Measurements from ENCODE around the gene RCC2. TPM values are rescaled to one million over a fixed set of nuclear protein-coding genes. Genes with fewer than 3 reads are reported as not detected.

The RCC2 gene
- total RNA-seq, 2 experiments from 2014 or later, result 139 to 250 TPM

DNA sequence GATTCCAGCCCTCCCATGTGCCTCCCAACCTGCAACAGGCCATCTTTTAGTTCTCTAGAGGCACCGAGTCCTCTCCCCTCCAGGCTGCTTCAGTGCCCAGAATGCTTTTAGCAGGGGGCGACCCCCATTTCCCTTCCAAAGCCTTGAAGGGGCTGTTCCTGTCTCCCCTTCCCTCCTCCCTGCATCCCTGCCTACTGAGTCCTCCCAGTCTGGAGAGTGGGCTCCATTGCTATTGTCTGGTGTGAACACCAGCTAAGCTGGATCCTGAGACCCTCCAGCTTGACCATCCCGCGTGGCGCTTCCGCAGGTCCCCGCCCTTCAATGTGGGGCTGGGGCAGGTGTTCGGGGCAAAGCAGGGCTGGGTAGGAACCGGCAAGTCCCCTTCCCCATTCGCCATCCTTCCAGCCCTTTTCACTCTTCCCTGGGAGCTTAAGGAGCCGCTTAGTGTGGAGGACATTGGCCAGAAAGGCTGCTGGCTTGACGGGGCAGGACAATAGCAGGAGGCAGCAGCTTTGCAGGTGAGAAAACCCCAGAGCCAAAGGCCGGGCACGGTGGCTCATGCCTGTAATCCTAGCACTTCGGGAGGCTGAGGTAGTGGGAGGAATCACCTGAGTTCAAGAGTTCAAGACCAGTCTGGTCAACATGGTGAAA lies 35.3 kb downstream of the RCC2 start:
- Histone ChIP-seq H3K4me2 (ENCODE audit: low read length) (no peak overlapping the region), H3K9me3 (ENCODE audit: low read length) (no peaks in the 10 kb centered on the region), H3K27ac (ENCODE audit: low read depth, low read length, poor library complexity, severe bottlenecking) (no peak overlapping the region), H3K4me1 (ENCODE audit: insufficient read depth, low read length, poor library complexity, severe bottlenecking) (no peaks in the 10 kb centered on the region), H3K4me3 (ENCODE audit: low read depth, low read length, poor library complexity, severe bottlenecking) (no peak overlapping the region), H3K79me2 (ENCODE audit: insufficient read depth, low read depth, low read length) (no peaks in the 10 kb centered on the region), H2AFZ (ENCODE audit: low read length) (no peak overlapping the region), H3K9me2 (ENCODE audit: insufficient read depth, low read length) (no peaks in the 10 kb centered on the region), H3K36me3 (ENCODE audit: insufficient read depth, low read length) (peaks cover 33% of the 10 kb centered on the region), H4K20me1 (ENCODE audit: insufficient read depth, low read length) (no peaks in the 10 kb centered on the region; the same call in 1 of the 2 replicates)
- ChIA-PET POLR2A (no interaction called here), CTCF (ENCODE audit: unreplicated experiment) (no interaction called here)
- DNase-seq (ENCODE audit: low spot score), result no peak
- intact Hi-C loops (cut with micrococcal nuclease; ENCODE audit: unreplicated experiment), result no loop called here
- no TSS peak for BruUV-seq (replicated peaks)
- TF ChIP-seq EZH2phosphoT487 (IDR thresholded peaks at IDR 0.05; ENCODE audit: borderline replicate concordance, low read depth, low read length), result no peak
- TF ChIP-seq, protein P1, sequence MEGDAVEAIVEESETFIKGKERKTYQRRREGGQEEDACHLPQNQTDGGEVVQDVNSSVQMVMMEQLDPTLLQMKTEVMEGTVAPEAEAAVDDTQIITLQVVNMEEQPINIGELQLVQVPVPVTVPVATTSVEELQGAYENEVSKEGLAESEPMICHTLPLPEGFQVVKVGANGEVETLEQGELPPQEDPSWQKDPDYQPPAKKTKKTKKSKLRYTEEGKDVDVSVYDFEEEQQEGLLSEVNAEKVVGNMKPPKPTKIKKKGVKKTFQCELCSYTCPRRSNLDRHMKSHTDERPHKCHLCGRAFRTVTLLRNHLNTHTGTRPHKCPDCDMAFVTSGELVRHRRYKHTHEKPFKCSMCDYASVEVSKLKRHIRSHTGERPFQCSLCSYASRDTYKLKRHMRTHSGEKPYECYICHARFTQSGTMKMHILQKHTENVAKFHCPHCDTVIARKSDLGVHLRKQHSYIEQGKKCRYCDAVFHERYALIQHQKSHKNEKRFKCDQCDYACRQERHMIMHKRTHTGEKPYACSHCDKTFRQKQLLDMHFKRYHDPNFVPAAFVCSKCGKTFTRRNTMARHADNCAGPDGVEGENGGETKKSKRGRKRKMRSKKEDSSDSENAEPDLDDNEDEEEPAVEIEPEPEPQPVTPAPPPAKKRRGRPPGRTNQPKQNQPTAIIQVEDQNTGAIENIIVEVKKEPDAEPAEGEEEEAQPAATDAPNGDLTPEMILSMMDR (conservative IDR thresholded peaks at IDR 0.05; ENCODE audit: low read length), result no peak

DNA sequence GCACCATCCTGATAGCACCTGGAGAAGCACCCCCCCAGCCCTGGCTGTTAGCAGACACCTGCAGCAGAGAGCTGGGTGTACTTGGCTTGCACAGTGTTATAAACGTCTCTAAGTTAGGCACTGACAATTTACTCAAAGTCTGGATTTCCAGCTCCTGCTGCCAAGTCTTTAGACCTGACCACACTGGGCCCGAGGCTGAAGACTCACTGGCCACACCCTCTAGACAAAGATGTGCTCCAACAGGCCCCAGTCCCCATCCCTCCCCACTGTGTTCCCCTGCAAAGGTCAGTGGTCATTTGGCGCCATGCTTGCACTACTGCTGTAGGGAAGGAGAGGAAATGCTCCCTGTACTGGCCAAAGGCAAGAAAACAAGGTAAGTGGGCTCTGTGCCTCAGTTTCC lies 36.4 kb downstream of the RCC2 start:
- DNase-seq (ENCODE audit: low spot score), result no peak
- CTCF ChIA-PET (ENCODE audit: unreplicated experiment), result no interaction called here
- Histone ChIP-seq H3K79me2 (ENCODE audit: insufficient read depth, low read depth, low read length) (no peaks in the 10 kb centered on the region), H3K4me3 (ENCODE audit: low read depth, low read length, poor library complexity, severe bottlenecking) (no peak overlapping the region), H4K20me1 (ENCODE audit: insufficient read depth, low read length) (no peaks in the 10 kb centered on the region; the same call in 1 of the 2 replicates), H2AFZ (ENCODE audit: low read length) (no peak overlapping the region), H3K4me2 (ENCODE audit: low read length) (no peak overlapping the region), H3K4me1 (ENCODE audit: insufficient read depth, low read length, poor library complexity, severe bottlenecking) (no peaks in the 10 kb centered on the region), H3K9me2 (ENCODE audit: insufficient read depth, low read length) (no peaks in the 10 kb centered on the region), H3K36me3 (ENCODE audit: insufficient read depth, low read length) (peaks cover 22% of the 10 kb centered on the region), H3K9me3 (ENCODE audit: low read length) (no peaks in the 10 kb centered on the region), H3K27ac (ENCODE audit: low read depth, low read length, poor library complexity, severe bottlenecking) (no peak overlapping the region)
- intact Hi-C loops (cut with micrococcal nuclease; ENCODE audit: unreplicated experiment), result no loop called here
- BruUV-seq (replicated peaks), result no TSS peak
- TF ChIP-seq EZH2phosphoT487 (IDR thresholded peaks at IDR 0.05; ENCODE audit: borderline replicate concordance, low read depth, low read length), result no peak
- TF ChIP-seq, protein P1 (conservative IDR thresholded peaks at IDR 0.05; ENCODE audit: low read length), result no peak
- POLR2A ChIA-PET, result interaction anchor here (0.8 kb wide), 1 partner anchor 17 kb away, joined by 3 read pairs; no protein-coding TSS in a partner anchor

DNA sequence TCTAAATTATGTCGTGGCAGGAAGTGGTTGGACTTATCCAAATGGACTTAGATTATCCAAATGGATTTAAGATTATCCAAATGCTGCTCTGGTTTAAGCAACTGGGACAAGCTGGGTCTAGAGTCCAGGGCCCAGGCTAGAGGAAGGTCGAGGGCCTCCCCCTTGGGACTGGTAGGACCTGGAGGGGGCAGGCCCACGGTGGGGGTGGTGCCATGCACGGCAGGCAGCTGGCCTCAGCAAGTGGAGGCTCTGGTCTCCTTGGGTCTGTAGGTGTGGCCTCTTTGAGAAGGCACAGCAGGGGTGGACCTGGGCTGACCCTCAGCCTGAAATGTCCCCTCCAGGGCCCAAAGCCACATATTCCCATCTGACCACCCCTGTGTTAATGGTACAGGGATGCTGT lies 37.6 kb downstream of the RCC2 start:
- POLR2A ChIA-PET, result interaction anchor here (0.6 kb wide), 1 partner anchor 16 kb away, joined by 6 read pairs; no protein-coding TSS in a partner anchor
- BruUV-seq (replicated peaks), result no TSS peak
- TF ChIP-seq, protein P1 (conservative IDR thresholded peaks at IDR 0.05; ENCODE audit: low read length), result no peak
- TF ChIP-seq EZH2phosphoT487 (IDR thresholded peaks at IDR 0.05; ENCODE audit: borderline replicate concordance, low read depth, low read length), result no peak
- H3K4me3 ChIP-seq (ENCODE audit: low read depth, low read length, poor library complexity, severe bottlenecking), result no peak overlapping the region
- DNase-seq (ENCODE audit: low spot score), result no peak
- H3K36me3 ChIP-seq (ENCODE audit: insufficient read depth, low read length), result peaks cover 10% of the 10 kb centered on the region; the same call in 1 of the 2 replicates
- no peak overlapping the region for H3K4me2 ChIP-seq (ENCODE audit: low read length)
- H3K4me1 ChIP-seq (ENCODE audit: insufficient read depth, low read length, poor library complexity, severe bottlenecking), result no peaks in the 10 kb centered on the region
- no peaks in the 10 kb centered on the region for H3K79me2 ChIP-seq (ENCODE audit: insufficient read depth, low read depth, low read length)
- no peaks in the 10 kb centered on the region for H3K9me3 ChIP-seq (ENCODE audit: low read length)
- H3K27ac ChIP-seq (ENCODE audit: low read depth, low read length, poor library complexity, severe bottlenecking), result no peak overlapping the region
- H2AFZ ChIP-seq (ENCODE audit: low read length), result no peak overlapping the region
- intact Hi-C loops (cut with micrococcal nuclease; ENCODE audit: unreplicated experiment), result no loop called here
- H3K9me2 ChIP-seq (ENCODE audit: insufficient read depth, low read length), result no peaks in the 10 kb centered on the region
- no peaks in the 10 kb centered on the region; the same call in 1 of the 2 replicates for H4K20me1 ChIP-seq (ENCODE audit: insufficient read depth, low read length)
- CTCF ChIA-PET (ENCODE audit: unreplicated experiment), result no interaction called here

Measured in OCI-LY7 (cell line).